Activated naive CD8-positive, alpha-beta T cell treated with anti-CD3 and anti-CD28 coated beads, Interleukin-2, amount 50 U/mL, for 16 hours (primary cell): Measurements from ENCODE around the gene NUDT1.

Experiments
- DNase-seq: peaks from one replicate; pipeline ENCODE4 v3.0.0-alpha.2; 2020; ENCODE audit warnings: low read depth, low spot score

The NUDT1 gene

GRCh38 chr7:2224491-2224928, 17.5 kb upstream of the NUDT1 start:
- no peak for DNase-seq

DNA sequence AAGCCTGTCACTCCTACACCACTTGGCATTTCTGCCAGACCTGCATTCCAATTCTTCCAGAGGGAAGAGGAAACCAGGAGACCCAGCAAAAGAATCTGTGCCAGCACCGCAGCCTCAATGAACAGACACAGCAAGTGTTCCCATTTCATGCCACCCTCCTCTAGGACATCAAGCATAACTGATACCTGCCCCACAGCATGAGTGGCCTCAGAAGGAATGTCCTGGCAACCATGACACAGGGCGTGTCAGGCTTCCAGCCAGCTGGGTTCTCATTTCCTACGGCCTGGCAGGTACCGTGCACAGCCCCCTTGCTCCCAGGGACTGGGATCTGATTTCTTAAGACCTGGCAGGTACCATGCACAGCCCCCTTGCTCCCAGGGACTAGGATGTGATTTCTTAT, 17.1 kb upstream of the NUDT1 start:
- DNase-seq, result no peak

DNA sequence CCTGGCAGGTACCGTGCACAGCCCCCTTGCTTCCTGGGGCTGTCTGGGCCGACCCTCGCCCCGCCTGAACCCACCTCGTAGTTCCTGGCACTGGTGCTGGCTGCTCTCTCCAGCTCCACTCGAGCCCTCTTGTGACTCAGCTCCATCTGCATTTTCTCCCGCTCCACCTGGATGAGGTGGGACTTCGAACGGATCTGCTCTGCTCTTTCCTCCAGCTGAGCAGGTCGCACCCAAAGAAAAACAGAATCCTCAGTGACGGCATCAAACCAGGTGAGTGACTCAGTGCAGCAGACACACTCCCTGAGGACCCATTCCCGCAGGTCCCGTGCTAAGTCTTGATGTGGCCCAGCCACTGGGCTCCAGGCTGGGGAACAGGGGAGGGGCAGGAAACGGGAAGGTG, 16.7 kb upstream of the NUDT1 start:
- DNase-seq, result no peak

DNA sequence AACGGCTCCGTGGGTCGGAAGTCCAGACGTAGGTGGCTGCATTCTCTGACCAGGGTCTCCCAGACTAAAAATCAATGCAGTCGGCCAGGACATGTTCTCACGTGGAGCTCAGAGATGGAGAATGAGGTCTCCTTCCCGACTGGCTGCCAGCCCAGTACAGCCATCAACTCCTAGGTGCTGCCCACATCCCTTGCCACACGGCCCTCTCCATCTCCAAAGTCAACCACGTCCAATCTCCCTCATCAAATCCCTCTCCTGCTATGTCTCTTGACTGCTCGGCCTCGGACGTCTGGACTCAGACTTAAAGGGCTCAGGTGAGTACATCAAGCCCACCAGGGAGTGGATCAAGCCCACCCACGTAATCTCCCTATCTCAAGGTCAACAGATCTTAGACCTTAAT, 16.2 kb upstream of the NUDT1 start:
- no peak for DNase-seq

- DNase-seq, result no peak
These were observed 14.3 kb upstream of the NUDT1 start for GRCh38 chr7:2227699-2228098.

GRCh38 chr7:2228921-2229320, 13.1 kb upstream of the NUDT1 start:
- DNase-seq, result no peak

DNA sequence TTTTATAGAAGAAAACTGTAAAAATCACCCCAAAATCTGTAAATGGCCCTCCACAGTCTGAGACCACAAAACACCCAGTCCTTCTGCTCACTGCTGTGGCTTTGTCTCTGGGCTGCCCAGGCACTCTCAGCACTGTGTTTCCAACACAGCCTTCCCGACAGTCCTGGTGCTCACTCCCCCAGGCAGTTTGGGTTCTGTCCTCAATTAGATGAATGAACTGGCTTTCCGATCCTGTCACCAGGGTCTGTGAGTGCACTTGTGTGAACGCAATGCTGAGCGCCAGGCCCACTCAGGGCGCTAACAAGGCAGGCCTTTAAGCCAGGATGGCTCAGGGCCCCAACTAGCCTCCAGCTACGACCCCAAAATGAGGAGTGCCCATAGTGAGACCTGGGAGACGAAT, 12.6 kb upstream of the NUDT1 start:
- DNase-seq, result no peak

DNA sequence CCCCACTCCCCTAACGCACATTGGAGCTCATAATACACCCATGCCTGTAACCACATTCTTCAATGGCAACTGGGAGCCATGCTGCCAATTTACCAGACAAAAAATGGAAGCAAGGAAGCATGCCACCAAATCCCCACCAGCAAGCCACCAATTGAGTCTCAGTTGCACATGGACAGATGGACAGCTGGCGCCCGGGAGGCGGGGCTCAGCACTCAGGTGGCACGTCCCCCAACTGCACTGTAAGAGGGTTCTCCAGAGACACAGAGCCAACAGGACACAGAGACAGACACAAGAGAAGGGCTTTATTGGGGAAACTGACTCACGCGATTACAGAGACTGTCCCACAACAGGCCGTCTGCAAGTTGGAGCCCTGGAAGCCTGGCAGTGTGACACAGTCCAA, 11.8 kb upstream of the NUDT1 start:
- DNase-seq, result no peak

DNA sequence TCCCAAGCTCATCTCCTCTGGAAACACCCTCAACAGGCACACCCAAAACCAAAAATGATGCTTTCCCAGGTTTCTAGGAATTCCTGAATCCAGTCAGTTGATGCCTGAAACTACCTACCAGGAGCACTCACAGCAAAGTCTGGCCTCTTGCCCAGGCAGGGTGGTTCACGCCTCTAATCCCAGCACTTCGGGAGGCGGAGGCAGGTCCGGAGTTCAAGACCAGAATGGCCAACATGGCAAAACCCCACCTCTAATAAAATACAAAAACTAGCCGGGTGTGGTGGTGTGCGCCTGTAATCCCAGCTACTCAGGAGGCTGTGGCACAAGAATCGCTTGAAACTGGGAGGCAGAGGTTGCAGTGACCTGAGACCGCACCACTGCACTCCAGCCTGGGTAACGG, 11.1 kb upstream of the NUDT1 start:
- DNase-seq, result no peak

DNA sequence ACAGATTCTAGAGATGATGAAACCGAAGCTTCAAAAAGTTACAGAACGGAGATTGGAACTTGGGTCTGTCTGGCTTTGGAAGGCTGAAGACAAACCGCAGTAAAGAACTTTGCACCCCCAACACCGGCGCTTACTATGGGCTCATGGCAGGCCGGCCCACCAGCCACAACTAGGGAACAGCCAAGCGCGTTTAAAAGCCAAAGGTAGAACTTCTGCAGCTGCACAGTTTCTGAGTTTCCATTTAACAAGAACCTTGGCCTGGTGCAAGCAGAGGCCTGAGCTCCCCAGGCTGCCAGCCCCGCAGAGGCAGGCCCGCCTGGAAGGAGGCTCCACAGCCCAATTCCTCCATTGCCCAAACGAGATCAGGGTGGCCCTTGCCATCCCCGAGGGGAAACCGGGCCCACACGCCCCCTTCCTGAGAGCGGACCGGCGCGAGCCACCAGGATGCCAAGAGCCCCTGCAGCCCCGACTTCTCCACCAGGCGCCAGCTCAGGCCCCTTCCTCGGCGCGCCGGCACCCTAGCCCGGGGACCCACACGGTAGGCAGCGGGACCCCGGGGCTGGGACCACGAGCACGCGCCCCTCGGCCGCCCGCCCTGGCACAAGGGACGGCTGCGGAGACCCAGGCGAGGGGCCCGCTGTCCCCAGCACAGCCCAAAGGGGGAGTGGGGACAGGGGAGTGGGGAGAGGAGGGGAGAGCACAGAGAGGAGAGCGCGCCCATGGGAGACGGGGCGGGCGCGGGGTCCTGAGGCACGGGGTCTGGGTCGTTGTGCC, 9.8 kb upstream of the NUDT1 start:
- DNase-seq, result no peak

- DNase-seq, result peak; percentile 58
These were observed 9.1 kb upstream of the NUDT1 start, which contains the start of gene MAD1L1 for GRCh38 chr7:2232766-2233520. Gene MAD1L1, minus strand, starts transcription at chr7:2232945. Its CDS starts 2,812 bp downstream, at chr7:2230133.

- no peak for DNase-seq
These were observed 8.1 kb upstream of the NUDT1 start for GRCh38 chr7:2233926-2234325.

DNA sequence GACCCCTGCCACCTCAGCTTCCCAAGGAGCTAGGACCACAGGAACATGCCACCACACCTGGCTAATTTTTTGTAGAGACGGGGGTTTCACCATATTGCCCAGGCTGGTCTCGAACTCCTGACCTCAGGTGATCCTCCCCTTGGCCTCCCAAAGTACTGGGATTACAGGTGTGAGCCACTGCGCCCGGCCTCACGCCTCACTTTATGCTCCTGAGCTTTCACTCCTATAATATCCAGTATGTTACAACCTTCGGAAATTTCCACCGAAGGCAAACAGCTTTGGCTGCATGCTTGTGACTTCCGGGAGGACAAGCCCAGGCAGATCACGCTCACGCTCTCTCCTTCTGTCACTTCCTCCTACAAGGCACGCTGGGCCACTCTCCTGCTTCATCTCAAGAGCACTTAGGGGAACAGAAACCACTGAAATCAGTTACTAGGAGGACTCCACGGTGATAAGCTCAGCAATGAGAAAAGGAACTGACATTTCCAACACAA, 4.9 kb upstream of the NUDT1 start:
- no peak for DNase-seq

- no peak for DNase-seq
These were observed 2.8 kb upstream of the NUDT1 start for GRCh38 chr7:2239242-2239641.

DNA sequence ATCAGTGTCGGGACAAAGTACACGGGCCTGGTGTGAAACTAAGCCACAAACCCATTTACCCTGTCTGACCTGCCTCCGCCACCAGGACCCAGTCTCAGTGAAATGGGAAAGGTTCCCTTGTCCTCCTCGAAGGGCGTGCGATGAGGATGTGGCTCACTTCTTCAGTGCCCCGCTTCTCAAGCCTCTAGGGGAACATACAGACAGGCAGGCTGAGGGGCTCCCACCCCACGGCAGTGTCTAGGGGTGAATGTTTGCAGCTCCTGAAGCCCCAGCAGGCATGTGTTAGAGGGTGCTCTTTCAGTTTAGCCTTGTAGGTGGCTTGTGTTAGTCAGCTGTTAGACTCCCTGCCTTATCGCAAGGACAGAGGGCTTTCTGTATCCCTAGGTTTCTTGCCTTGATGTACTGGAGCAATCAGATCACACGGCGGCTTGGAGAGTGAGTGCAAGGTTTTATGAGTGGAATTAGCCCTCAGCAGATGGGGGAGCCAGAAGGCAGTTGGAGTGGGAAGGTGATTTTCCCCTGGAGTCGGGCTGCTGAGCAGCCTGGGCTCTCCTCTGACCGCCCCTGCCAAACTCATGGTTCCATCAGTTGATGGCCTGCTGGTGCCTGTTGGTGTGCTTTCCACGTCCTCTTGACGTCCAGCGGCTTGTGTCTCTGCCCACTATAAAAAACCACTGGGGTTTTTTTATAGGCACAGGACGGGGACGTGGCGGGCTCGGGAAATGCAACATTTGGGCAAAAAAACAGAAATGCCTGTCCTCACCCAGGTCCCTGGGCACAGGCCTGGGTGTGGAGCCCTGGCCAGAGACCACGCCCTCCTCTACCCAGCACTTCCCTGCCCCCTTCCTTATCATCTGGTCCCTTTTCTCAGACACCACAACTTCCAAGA, 759 bp downstream of the NUDT1 start:
- DNase-seq, result no peak

DNA sequence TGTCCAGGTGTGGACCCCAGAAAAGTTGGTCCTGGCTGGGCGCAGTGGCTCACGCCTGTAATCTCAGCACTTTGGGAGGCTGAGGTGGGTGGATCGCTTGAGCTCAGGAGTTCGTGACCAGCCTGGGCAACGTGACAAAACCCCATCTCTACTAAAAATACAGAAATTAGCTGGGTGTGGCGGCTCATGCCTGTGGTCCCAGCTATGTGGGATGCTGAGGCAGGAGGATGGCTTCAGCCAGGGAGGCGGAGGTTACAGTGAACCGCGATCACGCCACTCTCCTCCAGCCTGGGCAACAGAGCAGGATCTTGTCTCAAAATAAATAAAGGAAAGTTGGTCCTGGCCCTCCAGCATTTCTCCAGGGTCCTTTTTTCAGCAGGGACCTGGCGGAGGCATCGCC, 1.4 kb downstream of the NUDT1 start:
- DNase-seq, result no peak

DNA sequence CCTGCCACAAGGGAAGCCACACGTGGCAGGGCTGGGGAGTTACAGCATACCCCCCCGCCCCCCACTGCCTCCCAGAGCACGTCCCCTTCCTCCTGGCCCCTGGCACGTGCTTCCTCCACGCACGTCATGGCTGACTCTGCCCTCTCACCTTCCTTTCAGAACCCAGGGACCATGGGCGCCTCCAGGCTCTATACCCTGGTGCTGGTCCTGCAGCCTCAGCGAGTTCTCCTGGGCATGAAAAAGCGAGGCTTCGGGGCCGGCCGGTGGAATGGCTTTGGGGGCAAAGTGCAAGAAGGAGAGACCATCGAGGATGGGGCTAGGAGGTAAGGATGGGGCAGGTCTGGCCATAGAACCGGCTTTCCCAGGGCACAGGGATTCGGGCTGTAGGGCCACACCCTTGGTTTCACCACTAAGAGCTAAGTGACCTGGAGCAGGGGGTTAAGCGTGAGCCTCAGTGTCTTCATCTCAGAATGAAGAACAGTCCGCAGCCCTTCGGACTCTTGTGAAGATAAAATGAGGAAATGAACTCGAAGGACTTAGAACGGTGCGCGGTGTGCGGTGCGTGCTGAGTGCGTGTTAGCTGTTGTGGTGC, 2.5 kb downstream of the NUDT1 start:
- no peak for DNase-seq

GRCh38 chr7:2245883-2246675, 4.1 kb downstream of the NUDT1 start:
- no peak for DNase-seq

- no peak for DNase-seq
These were observed 5.3 kb downstream of the NUDT1 start for GRCh38 chr7:2247141-2247995.
